ENCODE data around the gene EFCAB11.
A peak's percentile ranks its signal among the peaks of the same experiment; 100 is the strongest.

The EFCAB11 gene

GRCh38 chr14:89811954-89812575, 142.5 kb downstream of the EFCAB11 start:
- DNase-seq = no peak

- DNase-seq = no peak
Observed at GRCh38 chr14:89810101-89810500, 144.4 kb downstream of the EFCAB11 start.

GRCh38 chr14:89807892-89808291, 146.6 kb downstream of the EFCAB11 start:
- DNase-seq = no peak

GRCh38 chr14:89807151-89807550, 147.4 kb downstream of the EFCAB11 start:
- DNase-seq = no peak

- no peak for DNase-seq
Observed at GRCh38 chr14:89806451-89806850, 148.1 kb downstream of the EFCAB11 start.

GRCh38 chr14:89805501-89805900, 149.0 kb downstream of the EFCAB11 start:
- DNase-seq = no peak

GRCh38 chr14:89803542-89803941, 151.0 kb downstream of the EFCAB11 start:
- DNase-seq = no peak

- no peak for DNase-seq
Observed at GRCh38 chr14:89801136-89801535, 153.4 kb downstream of the EFCAB11 start.

- no peak for DNase-seq
Observed at GRCh38 chr14:89798212-89798773, 156.2 kb downstream of the EFCAB11 start.

- DNase-seq = no peak
Observed at GRCh38 chr14:89797148-89797547, 157.4 kb downstream of the EFCAB11 start.

- no peak for DNase-seq
Observed at GRCh38 chr14:89794096-89794495, 160.4 kb downstream of the EFCAB11 start.

- no peak for DNase-seq
Observed at GRCh38 chr14:89793367-89793716, 161.2 kb downstream of the EFCAB11 start.

GRCh38 chr14:89792489-89793366, 161.8 kb downstream of the EFCAB11 start:
- no peak for DNase-seq

GRCh38 chr14:89787525-89787924, 167.0 kb downstream of the EFCAB11 start:
- DNase-seq = no peak

GRCh38 chr14:89781046-89781445, 173.5 kb downstream of the EFCAB11 start:
- DNase-seq = no peak

- no peak for DNase-seq
Observed at GRCh38 chr14:89779707-89780106, 174.8 kb downstream of the EFCAB11 start.

GRCh38 chr14:89775946-89776345, 178.6 kb downstream of the EFCAB11 start:
- DNase-seq = no peak

- DNase-seq = no peak
Observed at GRCh38 chr14:89775151-89775550, 179.4 kb downstream of the EFCAB11 start.

- no peak for DNase-seq
Observed at GRCh38 chr14:89773644-89774316, 180.8 kb downstream of the EFCAB11 start.

- DNase-seq = no peak
Observed at GRCh38 chr14:89773151-89773550, 181.4 kb downstream of the EFCAB11 start.

- no peak for DNase-seq
Observed at GRCh38 chr14:89771251-89771650, 183.3 kb downstream of the EFCAB11 start.

- peak; percentile 79 for DNase-seq
Observed at GRCh38 chr14:89767861-89768268, 186.7 kb downstream of the EFCAB11 start.

GRCh38 chr14:89767131-89767530, 187.4 kb downstream of the EFCAB11 start:
- no peak for DNase-seq

- no peak for DNase-seq
Observed at GRCh38 chr14:89765346-89765745, 189.2 kb downstream of the EFCAB11 start.

Measured in NCI-H1694 treated with DMSO at 0.1 percent for 48 hours (cell line).